ENCODE data around the gene FAM53B.
A peak's percentile ranks its signal among the peaks of the same experiment; 100 is the strongest.

DNA sequence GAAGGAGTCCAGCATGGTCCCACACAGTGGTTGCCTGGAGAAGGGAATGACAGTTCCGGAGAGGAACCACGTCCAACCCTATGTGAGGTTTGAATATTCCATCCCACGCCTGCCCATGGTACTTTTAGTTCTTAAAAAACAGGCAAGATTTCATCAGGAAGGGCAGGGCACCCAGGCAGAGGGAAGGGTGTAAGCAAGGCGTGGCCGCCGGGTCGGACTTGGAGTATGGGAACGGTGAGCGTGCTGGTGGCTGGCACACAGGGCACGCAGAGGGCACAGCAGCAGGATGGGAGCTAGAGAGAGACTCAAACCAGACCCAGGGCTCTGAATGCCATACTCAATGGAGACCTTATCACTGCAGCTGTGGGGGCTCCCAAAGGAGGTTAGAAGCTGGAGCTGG lies 34.3 kb downstream of the FAM53B start:
- TF ChIP-seq, protein P1, sequence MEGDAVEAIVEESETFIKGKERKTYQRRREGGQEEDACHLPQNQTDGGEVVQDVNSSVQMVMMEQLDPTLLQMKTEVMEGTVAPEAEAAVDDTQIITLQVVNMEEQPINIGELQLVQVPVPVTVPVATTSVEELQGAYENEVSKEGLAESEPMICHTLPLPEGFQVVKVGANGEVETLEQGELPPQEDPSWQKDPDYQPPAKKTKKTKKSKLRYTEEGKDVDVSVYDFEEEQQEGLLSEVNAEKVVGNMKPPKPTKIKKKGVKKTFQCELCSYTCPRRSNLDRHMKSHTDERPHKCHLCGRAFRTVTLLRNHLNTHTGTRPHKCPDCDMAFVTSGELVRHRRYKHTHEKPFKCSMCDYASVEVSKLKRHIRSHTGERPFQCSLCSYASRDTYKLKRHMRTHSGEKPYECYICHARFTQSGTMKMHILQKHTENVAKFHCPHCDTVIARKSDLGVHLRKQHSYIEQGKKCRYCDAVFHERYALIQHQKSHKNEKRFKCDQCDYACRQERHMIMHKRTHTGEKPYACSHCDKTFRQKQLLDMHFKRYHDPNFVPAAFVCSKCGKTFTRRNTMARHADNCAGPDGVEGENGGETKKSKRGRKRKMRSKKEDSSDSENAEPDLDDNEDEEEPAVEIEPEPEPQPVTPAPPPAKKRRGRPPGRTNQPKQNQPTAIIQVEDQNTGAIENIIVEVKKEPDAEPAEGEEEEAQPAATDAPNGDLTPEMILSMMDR (IDR thresholded peaks at IDR 0.05): no peak
- peak; percentile 19 to 67 for TF ChIP-seq POLR2A (IDR thresholded peaks at IDR 0.05)

Data from Peyer's patch (tissue), 4 donors.